IMR-90 (cell line): ENCODE results near the gene PQBP1. TPM values are rescaled to one million over a fixed set of nuclear protein-coding genes. Genes with fewer than 3 reads are reported as not detected.

Experiments
- ATAC-seq: fragments of 200-7000 bp; cut with Tn5 transposase; 2 replicates; pipeline ENCODE4 v1.9.1; 2020; ENCODE audit warnings: low read depth, mild to moderate bottlenecking, moderate library complexity
- BruUV-seq: library from RNA; stranded (reverse); fragments of 400-500 nt; replicated peaks from 2 replicates; lab custom pipeline; 2021; lab: Mats Ljungman, UMichigan
- CTCF ChIA-PET: fragments of 300-600 bp; formaldehyde crosslinking; extraction: SDS; loops from one replicate; lab custom pipeline; 2021; ENCODE audit warnings: antibody characterized with exemption; lab: Yijun Ruan, JAX
- POLR2A ChIA-PET: fragments of 300-600 bp; sonication (Branson Sonifier 250); formaldehyde crosslinking; loops from one replicate; lab custom pipeline; 2022; ENCODE audit warnings: antibody characterized with exemption; ENCODE audit not compliant: unreplicated experiment; lab: Charles Lee
- DNase-seq: peaks from one replicate; pipeline ENCODE4 v3.0.0; 2013
- H2AFZ ChIP-seq: replicated peaks from 2 replicates; pipeline ENCODE3; 2013; ENCODE audit warnings: low read length, mild to moderate bottlenecking; ENCODE audit not compliant: poor library complexity
- H2AK5ac ChIP-seq: 2 replicates; pipeline ENCODE4 v1.6.1; 2013; ENCODE audit warnings: low read depth, low read length, inconsistent platforms
- H2AK9ac ChIP-seq: replicated peaks from 2 replicates; pipeline ENCODE3; 2013; ENCODE audit warnings: mild to moderate bottlenecking, low read depth, low read length, moderate library complexity; ENCODE audit not compliant: poor library complexity
- H2BK120ac ChIP-seq: 2 replicates; pipeline ENCODE4 v1.6.1; 2013; ENCODE audit warnings: low read depth, low read length, inconsistent platforms
- H2BK15ac ChIP-seq: 3 replicates; pipeline ENCODE4 v1.6.1; 2013; ENCODE audit warnings: low read depth, low read length, inconsistent platforms
- H2BK20ac ChIP-seq: 2 replicates; pipeline ENCODE4 v1.6.1; 2013; ENCODE audit warnings: low read depth, mild to moderate bottlenecking, inconsistent platforms, low read length, moderate library complexity
- H2BK5ac ChIP-seq: 2 replicates; pipeline ENCODE4 v1.6.1; 2013; ENCODE audit warnings: mild to moderate bottlenecking, low read depth, low read length, inconsistent platforms; ENCODE audit not compliant: poor library complexity, severe bottlenecking
- H3K14ac ChIP-seq: replicated peaks from 2 replicates; pipeline ENCODE4 v1.6.1; 2013; ENCODE audit warnings: low read depth, low read length, inconsistent platforms
- H3K18ac ChIP-seq: 2 replicates; pipeline ENCODE4 v1.6.1; 2013; ENCODE audit warnings: low read depth, low read length, control low read depth
- H3K23ac ChIP-seq: 2 replicates; pipeline ENCODE4 v1.6.1; 2013; ENCODE audit warnings: low read depth, low read length, inconsistent platforms
- H3K27ac ChIP-seq: 2 replicates; pipeline ENCODE4 v1.5.1; 2013; ENCODE audit warnings: mild to moderate bottlenecking, control low read depth, low read length; ENCODE audit not compliant: insufficient read depth
- H3K27me3 ChIP-seq: 2 replicates; pipeline ENCODE4 v1.6.1; 2013; ENCODE audit warnings: low read length; ENCODE audit not compliant: control insufficient read depth, insufficient read depth
- H3K36me3 ChIP-seq: 2 replicates; pipeline ENCODE4 v1.6.1; 2013; ENCODE audit warnings: low read length, mixed read lengths; ENCODE audit not compliant: control insufficient read depth, insufficient read depth
- H3K4ac ChIP-seq: 2 replicates; pipeline ENCODE4 v1.6.1; 2013; ENCODE audit warnings: low read depth, low read length, inconsistent platforms
- H3K4me1 ChIP-seq: 2 replicates; pipeline ENCODE4 v1.6.1; 2013; ENCODE audit warnings: low read length, mixed read lengths; ENCODE audit not compliant: control insufficient read depth, insufficient read depth
- H3K4me2 ChIP-seq: 2 replicates; pipeline ENCODE4 v1.6.1; 2013; ENCODE audit warnings: low read depth, mild to moderate bottlenecking, control low read depth, low read length, moderate library complexity
- H3K4me3 ChIP-seq: 2 replicates; pipeline ENCODE4 v1.5.1; 2013; ENCODE audit warnings: low read depth, mild to moderate bottlenecking, control low read depth, low read length, moderate library complexity; ENCODE audit not compliant: insufficient read depth
- H3K56ac ChIP-seq: 2 replicates; pipeline ENCODE4 v1.6.1; 2013; ENCODE audit warnings: low read length, inconsistent platforms; ENCODE audit not compliant: insufficient read depth; ENCODE audit errors: extremely low read depth
- H3K79me1 ChIP-seq, 2 experiments: 2 replicates each; pipeline ENCODE4 v1.6.1; 2013; ENCODE audit warnings: low read length in 2 of 2, inconsistent platforms in 1 of 2, low read depth in 1 of 2
- H3K9ac ChIP-seq: 2 replicates; pipeline ENCODE4 v1.6.1; 2013; ENCODE audit warnings: low read depth, low read length, control low read depth
- H3K9me1 ChIP-seq: 2 replicates; pipeline ENCODE4 v1.6.1; 2013; ENCODE audit warnings: low read length, inconsistent platforms; ENCODE audit not compliant: insufficient read depth
- H3K9me3 ChIP-seq: 2 replicates; pipeline ENCODE4 v1.6.1; 2013; ENCODE audit warnings: low read length; ENCODE audit not compliant: control insufficient read depth, insufficient read depth
- H4K20me1 ChIP-seq: 2 replicates; pipeline ENCODE4 v1.6.1; 2013; ENCODE audit warnings: low read length, inconsistent platforms; ENCODE audit not compliant: insufficient read depth
- H4K5ac ChIP-seq: 2 replicates; pipeline ENCODE4 v1.6.1; 2013; ENCODE audit warnings: mild to moderate bottlenecking, low read depth, low read length, control low read depth
- H4K8ac ChIP-seq, 2 experiments: 2 replicates each; pipeline ENCODE4 v1.6.1; 2013; ENCODE audit warnings: low read depth in 2 of 2, low read length in 2 of 2, control low read depth in 1 of 2, inconsistent platforms in 1 of 2
- H4K91ac ChIP-seq: 2 replicates; pipeline ENCODE4 v1.6.1; 2013; ENCODE audit warnings: low read depth, low read length, inconsistent platforms; ENCODE audit not compliant: insufficient read depth
- BHLHE40 ChIP-seq: fragments of 150-350 bp; IDR thresholded peaks from 2 replicates; pipeline ENCODE4 v1.6.1; 2016; ENCODE audit warnings: mild to moderate bottlenecking, low read depth, low read length
- CEBPB ChIP-seq: IDR thresholded peaks from 2 replicates; pipeline ENCODE4 v1.6.1; 2012; ENCODE audit warnings: low read depth, low read length, improper control_type of control experiment
- CHD1 ChIP-seq: IDR thresholded peaks from 2 replicates; pipeline ENCODE4 v1.6.1; 2012; ENCODE audit warnings: low read depth, low read length, improper control_type of control experiment
- ELK1 ChIP-seq: fragments of 150-350 bp; IDR thresholded peaks from 2 replicates; pipeline ENCODE4 v1.6.1; 2016; ENCODE audit warnings: low read depth, mild to moderate bottlenecking, low read length, moderate library complexity, borderline replicate concordance
- FOS ChIP-seq: fragments of 150-350 bp; IDR thresholded peaks from 2 replicates; pipeline ENCODE4 v1.6.1; 2016; ENCODE audit warnings: low read depth, low read length
- MAFK ChIP-seq: IDR thresholded peaks from 2 replicates; pipeline ENCODE4 v1.6.1; 2012; ENCODE audit warnings: low read depth, low read length, improper control_type of control experiment
- MAZ ChIP-seq: IDR thresholded peaks from 2 replicates; pipeline ENCODE4 v1.6.1; 2012; ENCODE audit warnings: low read depth, mild to moderate bottlenecking, low read length, improper control_type of control experiment, moderate library complexity, borderline replicate concordance
- NFE2L2 ChIP-seq: fragments of 150-350 bp; IDR thresholded peaks from 2 replicates; pipeline ENCODE4 v1.6.1; 2016; ENCODE audit warnings: low read depth, mild to moderate bottlenecking, low read length
- POLR2A ChIP-seq: IDR thresholded peaks from 2 replicates; pipeline ENCODE4 v1.6.1; 2012; ENCODE audit warnings: mild to moderate bottlenecking, low read depth, low read length
- RAD21 ChIP-seq: IDR thresholded peaks from 2 replicates; pipeline ENCODE4 v1.6.1; 2012; ENCODE audit warnings: low read length, improper control_type of control experiment
- RCOR1 ChIP-seq: IDR thresholded peaks from 2 replicates; pipeline ENCODE4 v1.6.1; 2012; ENCODE audit warnings: mild to moderate bottlenecking, low read length, improper control_type of control experiment; ENCODE audit not compliant: insufficient replicate concordance
- RFX5 ChIP-seq: IDR thresholded peaks from 2 replicates; pipeline ENCODE4 v1.8.0; 2012; ENCODE audit warnings: low read depth, mild to moderate bottlenecking, low read length, moderate library complexity
- USF2 ChIP-seq: fragments of 150-350 bp; IDR thresholded peaks from 2 replicates; pipeline ENCODE4 v1.6.1; 2017; ENCODE audit warnings: mild to moderate bottlenecking, antibody characterized with exemption, low read length, low read depth
- WGBS, 2 experiments: methylation state at CpG; one replicate each; pipeline versions ENCODE4 v1.1.5 to v1.1.7; 2013; ENCODE audit warnings: missing lambda C conversion rate in 2 of 2; ENCODE audit not compliant: insufficient read length in 1 of 2; ENCODE audit errors: extremely low coverage in 2 of 2; 5-methylcytosine and 5-hydroxymethylcytosine counted together
- dilution Hi-C: fragments of 300-500 bp; cut with HindIII; formaldehyde crosslinking; loops from one replicate; pipeline ENCODE4 v1.14.3; 2018; ENCODE audit warnings: low sequenced_read_pairs; ENCODE audit not compliant: unreplicated experiment
- in situ Hi-C: fragments of 300-500 bp; cut with MboI; formaldehyde crosslinking; loops from 3 replicates; pipeline ENCODE4 v1.14.3; 2019; ENCODE audit warnings: low sequenced_read_pairs, inconsistent platforms, mixed read lengths
- intact Hi-C: fragments of 100-400 bp; cut with micrococcal nuclease; formaldehyde crosslinking; loops from 2 replicates; pipeline ENCODE4 v1.10.0; 2022
- polyA plus RNA-seq, 3 experiments: library from polyadenylated mRNA; depleted of rRNA; stranded (reverse); fragments of >200 nt; gene quantifications; 2 replicates each; pipeline ENCODE4 v1.2.3, GENCODE V29; 2012; ENCODE audit warnings: low replicate concordance in 1 of 3
- total RNA-seq: library from RNA; depleted of rRNA; stranded (reverse); fragments of >200 nt; gene quantifications from 2 replicates; pipeline ENCODE4 v1.2.3, GENCODE V29; 2012

The PQBP1 gene
- total and polyA plus RNA-seq, 2 of the 4 experiments (the other 2 are of a cell fraction) = 96.4 to 120 TPM

- Histone ChIP-seq H2BK5ac (no peak overlapping the region), H2BK15ac (no peak overlapping the region), H3K9ac (no peak overlapping the region), H2AFZ (no peak overlapping the region), H3K4me3 (no peak overlapping the region), H4K91ac (no peak overlapping the region), H4K20me1 (peaks cover 6% of the 10 kb centered on the region; the same call in 1 of the 2 replicates), H3K14ac (no peak overlapping the region), H2BK20ac (no peak overlapping the region), H3K27me3 (no peaks in the 10 kb centered on the region), H2AK9ac (no peak overlapping the region), H3K4me2 (no peak overlapping the region), H2BK120ac (no peak overlapping the region), H3K79me1 (peaks cover 6 to 19% of the 10 kb centered on the region in 2 experiments; a peak in 3 of 4 replicates), H3K18ac (no peak overlapping the region), H3K56ac (no peak overlapping the region), H3K36me3 (no peaks in the 10 kb centered on the region), H3K9me1 (0 out of 2 replicates have a peak, but pooled peaks cover 7% of the 10 kb centered on the region), H4K8ac (no peak overlapping the region), H2AK5ac (no peak overlapping the region), H3K27ac (no peak overlapping the region), H3K4ac (no peak overlapping the region), H4K5ac (no peak overlapping the region), H3K9me3 (no peaks in the 10 kb centered on the region), H3K4me1 (0 out of 2 replicates have a peak, but pooled peaks cover 2% of the 10 kb centered on the region), H3K23ac (no peak overlapping the region)
- no TSS peak for BruUV-seq
- POLR2A ChIA-PET = no interaction called here
- 60% methylated on average over 1 of the region's 16 CpGs; no CpG with 5 or more reads in 1 of the 2 experiments for WGBS, 2 experiments
- dilution Hi-C loops (no loop called here), intact Hi-C loops (no loop called here), in situ Hi-C loops (no loop called here)
- DNase-seq (no peak), ATAC-seq (no peak)
- TF ChIP-seq NFE2L2 (no peak), CEBPB (no peak), MAFK (no peak), BHLHE40 (no peak), RCOR1 (no peak), RAD21 (no peak), MAZ (no peak), USF2 (no peak), ELK1 (no peak), CHD1 (no peak), RFX5 (no peak), FOS (no peak), POLR2A (no peak)
- CTCF ChIA-PET = no interaction called here
These were observed 4.0 kb upstream of the PQBP1 start for GRCh38 chrX:48893556-48894348.
